ENCODE results near the gene KLHDC3. TPM values are rescaled to one million over a fixed set of nuclear protein-coding genes. Genes with fewer than 3 reads are reported as not detected.

KLHDC3 gene
- total and polyA plus RNA-seq, 2 of the 13 experiments (the other 11 are each of a cell fraction or from before 2014, with no cell fraction given): 78.3 to 91.5 TPM

DNA sequence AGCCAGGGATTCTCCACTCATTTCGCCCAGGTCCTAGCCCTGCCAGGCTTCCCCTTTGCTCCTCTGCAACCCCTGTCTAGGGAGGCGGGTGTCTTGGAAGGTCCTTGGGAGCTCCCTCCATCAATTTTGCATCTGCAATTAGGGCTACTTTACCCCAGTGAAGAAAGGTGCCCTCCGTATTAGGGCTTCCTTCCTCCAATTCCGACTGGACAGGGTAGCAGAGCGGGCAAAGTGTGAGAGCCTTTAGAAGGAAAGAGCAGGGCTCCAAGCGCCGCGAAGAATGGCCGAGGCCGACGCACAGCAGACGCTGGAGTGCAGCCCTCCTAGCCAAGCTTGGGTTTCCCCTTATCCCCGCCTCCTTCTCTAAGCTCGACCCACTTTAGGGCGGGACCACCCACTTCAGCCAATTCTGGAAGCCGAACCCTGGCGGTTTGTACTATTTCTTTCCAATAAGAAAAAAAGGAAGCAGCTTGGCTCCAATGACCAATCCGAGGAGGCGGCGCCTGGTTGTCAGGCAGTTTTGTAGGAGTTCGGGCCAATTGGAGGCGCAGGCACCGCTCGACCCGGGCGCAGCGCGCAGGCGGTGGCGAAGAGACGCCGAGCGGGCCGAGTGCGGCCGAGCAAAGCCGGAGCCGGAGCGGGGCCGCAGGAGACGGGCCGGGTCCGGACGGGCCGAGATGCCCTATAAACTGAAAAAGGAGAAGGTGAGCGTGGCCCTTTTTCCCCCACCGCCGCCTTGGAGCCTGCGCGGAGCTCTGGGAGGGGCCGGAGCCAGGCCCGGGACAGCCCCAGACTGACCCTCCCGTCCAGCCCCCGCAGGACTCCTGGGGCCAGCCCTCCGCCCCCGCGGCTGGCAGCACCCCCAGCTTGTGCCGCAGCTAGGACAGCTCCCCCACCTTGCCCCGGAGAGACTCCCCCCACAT is 29.8 kb upstream of the KLHDC3 start, which contains the start of gene PPP2R5D (continued):
- TF ChIP-seq CEBPG (CRISPR knock-in tag; IDR thresholded peaks at IDR 0.05): 0 out of 2 replicates have a peak, but pooled peaks have one; percentile 4
- peak; percentile 74; the same call in 1 of the 2 replicates for TF ChIP-seq MEF2D (CRISPR knock-in tag; IDR thresholded peaks at IDR 0.05)
- no peak for TF ChIP-seq ASH2L (IDR thresholded peaks at IDR 0.05; ENCODE audit: insufficient read length, low read depth, low read length)
- TF ChIP-seq ZNF230 (CRISPR knock-in tag; IDR thresholded peaks at IDR 0.05): 0 out of 2 replicates have a peak, but pooled peaks have one; percentile 76
- TF ChIP-seq ATF7-NPFF (CRISPR knock-in tag; IDR thresholded peaks at IDR 0.05; ENCODE audit: low read depth): no peak; the same call in 1 of the 2 replicates
- TF ChIP-seq ZNF615 (CRISPR knock-in tag; IDR thresholded peaks at IDR 0.05; ENCODE audit: borderline replicate concordance): peak; percentile 67; the same call in 1 of the 2 replicates
- no peak for TF ChIP-seq ZNF101 (CRISPR knock-in tag; IDR thresholded peaks at IDR 0.05; ENCODE audit: borderline replicate concordance, low read depth)
- TF ChIP-seq IRX3 (CRISPR knock-in tag; IDR thresholded peaks at IDR 0.05; ENCODE audit: borderline replicate concordance, low read depth): 0 out of 2 replicates have a peak, but pooled peaks have one; percentile 65
- TF ChIP-seq KLF9 (CRISPR knock-in tag; IDR thresholded peaks at IDR 0.05; ENCODE audit: low read depth): peak; percentile 62; the same call in 1 of the 2 replicates
- 0 out of 2 replicates have a peak, but pooled peaks have one; percentile 47 for TF ChIP-seq SATB2 (CRISPR knock-in tag; IDR thresholded peaks at IDR 0.05)
- TF ChIP-seq HNRNPL (IDR thresholded peaks at IDR 0.05; ENCODE audit: low read depth, low read length): peak; percentile 89; the same call in 1 of the 2 replicates
- no peak for TF ChIP-seq PLRG1 (conservative IDR thresholded peaks at IDR 0.05)
- TF ChIP-seq ZNF557 (CRISPR knock-in tag; IDR thresholded peaks at IDR 0.05): peak; percentile 65; the same call in 1 of the 2 replicates
- peak; percentile 75; the same call in 1 of the 2 replicates for TF ChIP-seq GFI1 (CRISPR knock-in tag; IDR thresholded peaks at IDR 0.05; ENCODE audit: borderline replicate concordance)
- 0 out of 2 replicates have a peak, but pooled peaks have one; percentile 59 for TF ChIP-seq MIER2 (CRISPR knock-in tag; IDR thresholded peaks at IDR 0.05)
- peak; percentile 89; the same call in 1 of the 2 replicates for TF ChIP-seq ISX (CRISPR knock-in tag; conservative IDR thresholded peaks at IDR 0.05)
- peak; percentile 59; the same call in 1 of the 2 replicates for TF ChIP-seq TBX2 (CRISPR knock-in tag; IDR thresholded peaks at IDR 0.05; ENCODE audit: borderline replicate concordance)
- TF ChIP-seq ZNF709 (CRISPR knock-in tag; IDR thresholded peaks at IDR 0.05): peak; percentile 45; the same call in 1 of the 2 replicates
- peak; percentile 39; the same call in 1 of the 2 replicates for TF ChIP-seq ZNF616 (CRISPR knock-in tag; IDR thresholded peaks at IDR 0.05; ENCODE audit: low read depth)
- peak; percentile 58; the same call in 1 of the 2 replicates for TF ChIP-seq FOXC1 (CRISPR knock-in tag; IDR thresholded peaks at IDR 0.05; ENCODE audit: borderline replicate concordance)
- TF ChIP-seq FOXM1 (CRISPR knock-in tag; IDR thresholded peaks at IDR 0.05): 0 out of 2 replicates have a peak, but pooled peaks have one; percentile 54
- no peak for TF ChIP-seq NFIC (IDR thresholded peaks at IDR 0.05; ENCODE audit: low read length)
- TF ChIP-seq CBFB (CRISPR knock-in tag; IDR thresholded peaks at IDR 0.05): no peak
- TF ChIP-seq, protein P1, sequence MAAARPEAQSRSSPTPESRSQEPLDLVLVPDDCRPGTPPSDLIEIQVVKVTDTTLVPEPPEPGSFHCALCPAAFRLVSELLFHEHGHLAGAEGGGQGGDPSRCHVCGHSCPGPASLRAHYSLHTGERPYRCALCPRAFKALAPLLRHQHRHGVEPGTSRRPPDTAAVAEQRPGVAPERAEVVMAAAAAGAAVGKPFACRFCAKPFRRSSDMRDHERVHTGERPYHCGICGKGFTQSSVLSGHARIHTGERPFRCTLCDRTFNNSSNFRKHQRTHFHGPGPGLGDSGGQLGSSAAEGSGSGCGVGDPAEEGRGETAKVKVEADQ (CRISPR knock-in tag; IDR thresholded peaks at IDR 0.05; ENCODE audit: borderline replicate concordance): peak; percentile 38
- no peak for TF ChIP-seq EP300 (IDR thresholded peaks at IDR 0.05; ENCODE audit: low read depth in 2 of 2, low read length in 2 of 2)
- no peak for TF ChIP-seq EP300 (CRISPR knock-in tag; IDR thresholded peaks at IDR 0.05; ENCODE audit: borderline replicate concordance)
- no peak; the same call in 1 of the 2 replicates for TF ChIP-seq ZNF484 (CRISPR knock-in tag; IDR thresholded peaks at IDR 0.05; ENCODE audit: borderline replicate concordance, low read depth)
- peak; percentile 72 for TF ChIP-seq MED1 (CRISPR knock-in tag; IDR thresholded peaks at IDR 0.05)
- peak; percentile 61; the same call in 1 of the 2 replicates for TF ChIP-seq ATF1 (CRISPR knock-in tag; IDR thresholded peaks at IDR 0.05)
- no peak for TF ChIP-seq ZNF326 (CRISPR knock-in tag; IDR thresholded peaks at IDR 0.05; ENCODE audit: borderline replicate concordance)
- TF ChIP-seq SP2 (CRISPR knock-in tag; IDR thresholded peaks at IDR 0.05): peak; percentile 76
- peak; percentile 32; the same call in 1 of the 2 replicates for TF ChIP-seq ZSCAN20 (CRISPR knock-in tag; IDR thresholded peaks at IDR 0.05; ENCODE audit: borderline replicate concordance)
